NCI-H446 treated with DMSO at 0.1 percent for 48 hours (cell line): ENCODE measurements around the gene ZNF74.
A peak's percentile ranks its signal among the peaks of the same experiment; 100 is the strongest.
"Not testable (repeated sequence)": the region's sequence is repeated elsewhere in the genome, so short reads cannot be mapped to it uniquely, and the experiment has no call there.

ENCODE experiments used
- DNase-seq: peaks from one replicate; lab custom pipeline; 2025; lab: John Stamatoyannopoulos, UW

ZNF74 gene

GRCh38 chr22:20393705-20394476 lies at the start of gene ZNF74:
Gene ZNF74, plus strand, starts transcription at chr22:20394151. Its CDS starts 478 bp downstream, at chr22:20394629.
- peak; percentile 87 for DNase-seq

DNA sequence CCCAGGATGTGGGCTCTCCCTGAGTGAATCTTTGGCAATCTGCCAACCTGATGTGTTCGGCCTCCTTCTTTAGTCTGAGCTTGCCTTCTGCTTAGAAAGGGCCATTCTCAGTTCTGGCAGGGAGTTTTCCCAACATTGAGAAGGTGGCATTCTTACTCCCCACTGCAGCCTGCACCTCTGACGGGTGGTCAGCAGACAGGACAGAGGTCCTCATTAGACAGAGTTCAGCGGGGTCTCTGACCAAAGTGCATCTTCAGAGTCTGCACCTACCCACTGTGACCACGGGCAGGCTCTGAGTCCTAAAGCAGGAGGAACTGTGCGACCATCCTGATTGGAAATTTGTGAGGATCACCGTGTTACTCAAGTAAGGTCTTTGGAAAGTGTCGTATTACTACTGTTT lies 47.4 kb upstream of the ZNF74 start:
- not testable (repeated sequence) for DNase-seq

DNA sequence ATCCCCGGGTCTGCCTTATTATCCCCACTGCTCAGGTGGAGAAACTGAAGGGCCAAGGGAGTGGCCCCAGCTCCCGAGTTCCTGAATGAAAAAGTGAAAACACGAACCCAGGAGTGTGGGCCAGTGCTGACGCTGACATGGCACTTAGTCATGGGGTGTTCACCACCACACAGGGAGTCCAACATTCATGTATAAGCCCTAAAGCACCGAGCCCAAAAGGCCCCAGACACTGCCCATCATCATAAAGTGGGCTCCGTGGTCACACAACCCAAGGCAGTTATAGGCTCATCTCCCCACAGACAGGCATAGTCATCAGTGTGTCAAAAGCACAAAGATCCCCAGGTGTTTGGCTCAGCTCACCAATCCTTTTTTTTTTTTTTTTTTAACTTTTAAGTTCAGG lies 41.4 kb upstream of the ZNF74 start:
- DNase-seq, result not testable (repeated sequence)

GRCh38 chr22:20354238-20354975 lies 39.5 kb upstream of the ZNF74 start:
- DNase-seq, result no peak

GRCh38 chr22:20355939-20356636 lies 37.9 kb upstream of the ZNF74 start:
- not testable (repeated sequence) for DNase-seq

- not testable (repeated sequence) for DNase-seq
These were observed 37.0 kb upstream of the ZNF74 start for GRCh38 chr22:20356906-20357305.

DNA sequence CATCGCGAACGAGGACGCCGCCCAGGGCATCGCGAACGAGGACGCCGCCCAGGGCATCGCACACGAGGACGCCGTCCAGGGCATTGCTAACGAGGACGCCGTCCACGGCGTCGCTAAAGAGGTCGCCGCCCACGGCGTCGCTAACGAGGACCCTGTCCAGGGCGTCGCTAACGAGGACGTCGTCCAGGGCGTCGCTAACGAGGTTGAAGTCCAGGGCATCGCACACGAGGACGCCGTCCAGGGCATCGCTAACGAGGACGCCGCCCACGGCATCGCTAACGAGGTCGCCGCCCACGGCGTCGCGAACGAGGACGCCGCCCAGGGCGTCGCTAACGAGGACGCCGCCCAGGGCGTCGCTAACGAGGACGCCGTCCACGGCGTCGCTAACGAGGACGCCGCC lies 36.0 kb upstream of the ZNF74 start:
- not testable (repeated sequence) for DNase-seq

- not testable (repeated sequence) for DNase-seq
These were observed 35.3 kb upstream of the ZNF74 start for GRCh38 chr22:20358503-20359239.

GRCh38 chr22:20360261-20360660 lies 33.7 kb upstream of the ZNF74 start:
- DNase-seq, result not testable (repeated sequence)

DNA sequence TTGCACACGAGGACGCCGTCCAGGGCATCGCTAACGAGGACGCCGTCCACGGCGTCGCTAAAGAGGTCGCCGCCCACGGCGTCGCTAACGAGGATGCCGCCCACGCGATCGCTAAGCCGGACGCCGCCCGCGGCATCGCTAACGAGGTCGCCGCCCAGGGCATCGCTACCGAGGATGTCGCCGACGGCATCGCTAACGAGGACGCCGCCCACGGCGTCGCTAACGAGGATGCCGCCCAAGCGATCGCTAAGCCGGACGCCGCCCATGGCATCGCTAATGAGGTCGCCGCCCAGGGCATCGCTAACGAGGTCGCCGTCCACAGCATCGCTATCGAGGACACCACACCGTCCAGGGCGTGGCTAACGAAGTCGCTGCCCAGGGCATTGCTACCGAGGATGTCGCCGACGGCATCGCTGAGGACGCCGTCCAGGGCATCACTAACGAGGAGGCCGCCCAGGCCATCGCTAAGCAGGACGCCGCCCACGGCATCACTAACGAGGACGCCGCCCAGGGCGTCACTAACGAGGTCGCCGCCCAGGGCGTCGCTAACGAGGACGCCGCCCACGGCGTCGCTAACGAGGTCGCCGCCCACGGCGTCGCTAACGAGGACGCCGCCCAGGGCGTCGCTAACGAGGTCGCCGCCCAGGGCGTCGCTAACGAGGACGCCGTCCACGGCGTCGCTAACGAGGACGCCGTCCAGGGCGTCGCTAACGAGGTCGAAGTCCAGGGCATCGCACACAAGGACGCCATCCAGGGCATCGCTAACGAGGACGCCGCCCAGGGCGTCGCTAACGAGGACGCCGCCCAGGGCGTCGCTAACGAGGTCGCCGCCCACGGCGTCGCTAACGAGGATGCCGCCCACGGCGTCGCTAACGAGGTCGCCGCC lies 32.8 kb upstream of the ZNF74 start:
- not testable (repeated sequence) for DNase-seq

GRCh38 chr22:20361752-20362229 lies 32.2 kb upstream of the ZNF74 start:
- not testable (repeated sequence) for DNase-seq

DNA sequence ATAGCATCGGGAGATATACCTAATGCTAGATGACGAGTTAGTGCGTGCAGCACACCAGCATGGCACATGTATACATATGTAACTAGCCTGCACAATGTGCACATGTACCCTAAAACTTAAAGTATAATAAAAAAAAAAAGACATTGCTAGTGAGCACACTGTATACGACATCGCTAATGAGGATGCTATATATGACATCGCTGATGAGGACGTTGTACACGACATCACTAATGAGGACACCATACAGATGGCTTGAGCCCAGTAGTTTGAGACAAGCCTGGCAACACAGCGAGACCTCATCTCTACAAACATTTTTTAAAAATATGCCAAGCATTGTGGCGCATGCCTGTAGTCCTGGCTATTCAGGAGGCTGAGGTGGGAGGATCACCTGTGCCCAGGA lies 31.5 kb upstream of the ZNF74 start:
- not testable (repeated sequence) for DNase-seq

- DNase-seq, result not testable (repeated sequence)
These were observed 29.4 kb upstream of the ZNF74 start for GRCh38 chr22:20364335-20365260.

- DNase-seq, result not testable (repeated sequence)
These were observed 27.1 kb upstream of the ZNF74 start for GRCh38 chr22:20366841-20367240.

- not testable (repeated sequence) for DNase-seq
These were observed 25.1 kb upstream of the ZNF74 start for GRCh38 chr22:20368875-20369274.

DNA sequence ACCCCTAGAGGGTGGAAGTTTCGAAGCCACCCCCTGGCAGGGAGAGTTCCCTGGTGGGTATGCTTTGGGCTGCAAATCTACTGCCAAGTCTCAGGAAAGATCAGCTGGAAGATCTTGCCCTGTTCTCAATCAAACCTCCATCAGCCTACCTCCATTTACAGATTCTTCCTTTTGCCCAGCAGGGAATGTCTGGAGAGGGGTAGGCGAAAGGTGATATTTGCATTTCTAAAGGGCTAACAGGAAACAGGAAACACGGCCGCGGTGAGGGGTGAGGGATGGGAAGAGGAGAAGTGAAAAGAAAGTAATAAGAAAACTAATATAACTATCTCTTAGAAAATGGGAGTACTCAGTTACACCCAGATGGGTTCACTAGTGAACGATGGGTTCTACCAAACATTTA lies 22.3 kb upstream of the ZNF74 start:
- DNase-seq, result not testable (repeated sequence)

- not testable (repeated sequence) for DNase-seq
These were observed 21.5 kb upstream of the ZNF74 start for GRCh38 chr22:20372406-20372854.

DNA sequence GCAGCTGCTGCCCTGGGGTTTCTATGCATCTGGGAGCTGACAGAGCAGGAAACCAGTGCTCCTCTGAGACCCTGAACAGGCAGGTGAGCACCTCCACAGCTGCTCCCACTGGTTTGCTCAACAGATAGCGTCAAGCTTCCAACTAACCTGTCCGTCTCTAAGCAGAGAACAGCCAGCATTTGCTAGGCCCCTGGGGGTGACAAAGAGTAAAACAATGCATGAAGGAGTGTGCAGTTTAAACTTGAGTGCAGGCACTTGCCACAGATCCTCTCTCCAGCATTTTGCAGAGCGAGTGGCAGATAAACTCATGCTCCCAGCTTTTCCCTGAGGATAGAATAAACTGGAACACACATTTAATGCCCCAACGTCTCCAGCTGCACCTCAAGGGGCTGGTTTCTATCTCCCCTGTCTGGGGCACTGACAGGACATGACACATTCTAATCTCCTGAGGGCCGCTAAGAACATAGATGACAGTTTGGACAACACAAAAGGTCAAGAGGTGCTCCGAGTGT lies 20.7 kb upstream of the ZNF74 start:
- not testable (repeated sequence) for DNase-seq

DNA sequence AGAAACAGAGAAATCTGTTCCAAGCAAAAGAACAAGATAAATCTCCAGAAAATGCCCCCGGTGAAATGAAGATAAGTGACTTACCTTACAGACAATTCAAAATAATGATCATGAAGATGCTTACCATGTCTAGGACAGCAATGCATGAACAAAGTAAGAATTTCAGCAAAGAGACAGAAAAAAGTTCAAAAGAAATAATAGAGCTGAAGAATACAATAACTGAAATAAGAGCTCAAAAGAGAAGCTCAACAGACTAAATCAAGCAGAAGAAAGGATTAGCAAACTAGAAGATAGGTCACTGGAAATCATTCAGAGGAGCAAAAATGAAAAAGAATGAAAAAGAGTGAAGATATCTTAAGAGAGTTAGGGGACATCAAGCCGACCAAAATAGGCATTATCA lies 19.8 kb upstream of the ZNF74 start:
- not testable (repeated sequence) for DNase-seq
